Naive thymus-derived CD4-positive, alpha-beta T cell (primary cell): ENCODE measurements around the gene KIAA0040. TPM values are rescaled to one million over a fixed set of nuclear protein-coding genes. Genes with fewer than 3 reads are reported as not detected.
"Not testable (repeated sequence)": the region's sequence is repeated elsewhere in the genome, so short reads cannot be mapped to it uniquely, and the experiment has no call there.

Experiments used
- ATAC-seq: fragments of 150-1000 bp; cut with Tn5 transposase; 2 replicates; pipeline ENCODE4 v1.10.0; 2021; ENCODE audit warnings: mild to moderate bottlenecking, moderate library complexity
- CTCF ChIA-PET: fragments of 350-600 bp; sonication (Branson Sonifier 250); formaldehyde crosslinking; loops from one replicate; lab custom pipeline; 2021; ENCODE audit warnings: antibody characterized with exemption; lab: Charles Lee
- POLR2A ChIA-PET: fragments of 350-600 bp; sonication (Branson Sonifier 250); formaldehyde crosslinking; loops from one replicate; lab custom pipeline; 2021; ENCODE audit warnings: antibody characterized with exemption, inconsistent platforms; lab: Charles Lee
- DNase-seq, 9 donors: peaks; one replicate each; pipeline versions ENCODE4 v3.0.0 to v3.0.0-alpha.2; 2020 to 2022; ENCODE audit warnings: mixed read lengths in 1 of 9
- H3K27ac ChIP-seq: one replicate; pipeline ENCODE4 v1.7.0; 2013; ENCODE audit warnings: mild to moderate bottlenecking, low read depth, low read length, moderate library complexity
- H3K27me3 ChIP-seq, 2 donors: one replicate each; pipeline ENCODE4 v1.7.0; 2013; ENCODE audit warnings: low read length in 2 of 2, mild to moderate bottlenecking in 2 of 2, moderate library complexity in 2 of 2; ENCODE audit not compliant: control insufficient read depth in 2 of 2, insufficient read depth in 2 of 2
- H3K36me3 ChIP-seq, 3 experiments: 1 replicate in 2 of 3; 2 replicates in 1 of 3; pipeline ENCODE4 v1.7.0; 2013; ENCODE audit warnings: low read length in 3 of 3, mild to moderate bottlenecking in 3 of 3, moderate library complexity in 1 of 3; ENCODE audit not compliant: insufficient read depth in 3 of 3, control insufficient read depth in 2 of 3
- H3K4me1 ChIP-seq, 2 donors: one replicate each; pipeline ENCODE4 v1.7.0; 2013; ENCODE audit warnings: low read length in 2 of 2, mild to moderate bottlenecking in 2 of 2, moderate library complexity in 1 of 2; ENCODE audit not compliant: control insufficient read depth in 2 of 2, insufficient read depth in 2 of 2
- H3K4me3 ChIP-seq: 2 replicates; pipeline ENCODE4 v1.7.0; 2013; ENCODE audit warnings: mild to moderate bottlenecking, low read length
- H3K9me3 ChIP-seq, 3 experiments: 1 replicate in 2 of 3; 2 replicates in 1 of 3; pipeline ENCODE4 v1.7.0; 2013; ENCODE audit warnings: low read length in 3 of 3; ENCODE audit not compliant: control insufficient read depth in 2 of 3
- H3K27ac Mint-ChIP-seq, 9 donors: one replicate each; pipeline ENCODE4 v1.8.0; 2020 to 2022; ENCODE audit warnings: mixed read lengths in 9 of 9, mild to moderate bottlenecking in 8 of 9, moderate library complexity in 5 of 9, inconsistent platforms in 2 of 9
- H3K27me3 Mint-ChIP-seq, 5 donors: one replicate each; pipeline ENCODE4 v1.8.0; 2021 to 2022; ENCODE audit warnings: mixed read lengths in 5 of 5, mild to moderate bottlenecking in 1 of 5
- H3K36me3 Mint-ChIP-seq, 5 donors: one replicate each; pipeline ENCODE4 v1.8.0; 2020 to 2022; ENCODE audit warnings: mixed read lengths in 5 of 5, mild to moderate bottlenecking in 3 of 5, inconsistent platforms in 1 of 5
- H3K4me1 Mint-ChIP-seq, 7 donors: one replicate each; pipeline ENCODE4 v1.8.0; 2020 to 2022; ENCODE audit warnings: mixed read lengths in 7 of 7, mild to moderate bottlenecking in 3 of 7, inconsistent platforms in 1 of 7
- H3K4me3 Mint-ChIP-seq, 10 donors: one replicate each; pipeline ENCODE4 v1.8.0; 2020 to 2022; ENCODE audit warnings: mild to moderate bottlenecking in 10 of 10, mixed read lengths in 10 of 10, moderate library complexity in 6 of 10, inconsistent platforms in 2 of 10
- H3K9me3 Mint-ChIP-seq, 11 donors: one replicate each; pipeline ENCODE4 v1.8.0; 2020 to 2022; ENCODE audit warnings: mixed read lengths in 11 of 11, mild to moderate bottlenecking in 4 of 11, inconsistent platforms in 1 of 11, moderate library complexity in 1 of 11
- intact Hi-C, 2 donors: fragments of 100-400 bp; cut with micrococcal nuclease; formaldehyde crosslinking; loops; one replicate each; pipeline ENCODE4 v1.15.1; 2023
- polyA plus RNA-seq, 2 donors: library from polyadenylated mRNA; unstranded; fragments of 300-500 nt; fragmentation: Illumina TruSeq; gene quantifications; one replicate each; pipeline ENCODE4 v1.2.3, GENCODE V29; 2021
- total RNA-seq, 6 experiments: library from RNA in 5 of 6; stranded (reverse) in 5 of 6; gene quantifications; 1 replicate in 5 of 6; 2 replicates in 1 of 6; pipeline ENCODE4 v1.2.3 and lab custom pipeline; 2021 to 2026

The KIAA0040 gene
- total and polyA plus RNA-seq, 7 experiments from 2014 or later = 21.7 to 88.1 (median 30.2) TPM

DNA sequence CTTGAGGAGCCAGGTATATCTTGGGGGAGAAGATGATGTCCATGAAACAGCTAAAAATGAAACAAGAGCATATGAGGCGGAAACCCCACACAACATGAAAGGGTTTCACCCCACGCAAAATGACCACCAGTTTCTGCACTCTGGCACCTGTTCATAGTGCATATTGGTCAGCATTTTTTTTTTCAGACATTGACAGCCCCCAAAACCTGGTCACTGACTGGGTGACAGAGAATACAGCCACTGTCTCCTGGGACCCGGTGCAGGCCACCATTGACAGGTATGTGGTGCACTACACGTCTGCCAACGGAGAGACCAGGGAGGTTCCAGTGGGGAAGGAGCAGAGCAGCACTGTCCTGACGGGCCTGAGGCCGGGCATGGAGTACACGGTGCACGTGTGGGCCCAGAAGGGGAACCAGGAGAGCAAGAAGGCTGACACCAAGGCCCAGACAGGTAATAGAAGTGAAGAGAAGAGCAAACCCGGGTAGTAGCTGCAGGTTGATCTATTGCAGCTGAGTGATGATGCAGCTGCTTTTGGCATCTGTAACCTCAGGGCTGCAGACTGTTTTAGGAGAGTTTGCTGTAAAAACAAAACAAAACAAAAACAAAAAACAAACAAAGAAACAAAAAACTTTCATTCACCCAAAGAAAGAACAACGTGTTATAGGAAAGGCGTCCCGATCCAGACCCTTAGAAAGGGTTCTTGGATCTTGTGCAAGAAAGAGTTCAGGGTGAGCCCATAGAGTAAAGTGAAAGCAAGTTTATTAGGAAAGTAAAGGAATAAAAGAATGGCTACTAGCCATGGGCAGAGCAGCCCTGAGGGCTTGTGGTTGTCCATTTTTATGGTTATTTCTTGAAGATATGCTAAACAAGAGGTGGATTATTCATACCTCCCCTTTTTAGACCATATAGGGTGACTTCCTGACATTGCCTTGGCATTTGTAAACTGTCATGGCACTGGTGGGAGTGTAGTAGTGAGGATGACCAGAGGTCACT is 73.9 kb downstream of the KIAA0040 start:
- no peak overlapping the region for H3K4me3 Mint-ChIP-seq
- no peak overlapping the region for H3K4me3 ChIP-seq
- CTCF ChIA-PET = no interaction called here
- H3K27me3 Mint-ChIP-seq = peaks cover 0 to 10% (median 5%) of the 10 kb centered on the region in 5 donors
- H3K27ac Mint-ChIP-seq = no peak overlapping the region
- intact Hi-C loops = no loop called here
- POLR2A ChIA-PET = no interaction called here
- no peaks in the 10 kb centered on the region for H3K4me1 Mint-ChIP-seq
- H3K27me3 ChIP-seq = no peaks in the 10 kb centered on the region
- peaks cover 0 to 5% (median 4%) of the 10 kb centered on the region in 5 donors for H3K36me3 Mint-ChIP-seq
- DNase-seq = no peak
- H3K4me1 ChIP-seq = no peaks in the 10 kb centered on the region
- H3K27ac ChIP-seq = no peak overlapping the region
- peaks cover 0 to 11% (median 5%) of the 10 kb centered on the region in 11 donors for H3K9me3 Mint-ChIP-seq
- H3K9me3 ChIP-seq = peaks cover 0 to under 1% (median 0%) of the 10 kb centered on the region in 3 experiments
- no peaks in the 10 kb centered on the region for H3K36me3 ChIP-seq
- ATAC-seq = no peak

DNA sequence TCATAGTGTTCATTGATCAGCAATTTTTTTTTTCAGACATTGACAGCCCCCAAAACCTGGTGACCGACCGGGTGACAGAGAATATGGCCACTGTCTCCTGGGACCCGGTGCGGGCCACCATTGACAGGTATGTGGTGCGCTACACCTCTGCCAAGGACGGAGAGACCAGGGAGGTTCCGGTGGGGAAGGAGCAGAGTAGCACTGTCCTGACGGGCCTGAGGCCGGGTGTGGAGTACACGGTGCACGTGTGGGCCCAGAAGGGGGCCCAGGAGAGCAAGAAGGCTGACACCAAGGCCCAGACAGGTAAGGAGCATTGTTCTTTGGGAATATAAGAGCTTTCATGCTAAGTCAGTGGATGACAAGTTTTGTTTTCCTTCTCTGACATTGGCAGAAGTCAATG is 75.7 kb downstream of the KIAA0040 start:
- H3K27me3 ChIP-seq = no peaks in the 10 kb centered on the region

DNA sequence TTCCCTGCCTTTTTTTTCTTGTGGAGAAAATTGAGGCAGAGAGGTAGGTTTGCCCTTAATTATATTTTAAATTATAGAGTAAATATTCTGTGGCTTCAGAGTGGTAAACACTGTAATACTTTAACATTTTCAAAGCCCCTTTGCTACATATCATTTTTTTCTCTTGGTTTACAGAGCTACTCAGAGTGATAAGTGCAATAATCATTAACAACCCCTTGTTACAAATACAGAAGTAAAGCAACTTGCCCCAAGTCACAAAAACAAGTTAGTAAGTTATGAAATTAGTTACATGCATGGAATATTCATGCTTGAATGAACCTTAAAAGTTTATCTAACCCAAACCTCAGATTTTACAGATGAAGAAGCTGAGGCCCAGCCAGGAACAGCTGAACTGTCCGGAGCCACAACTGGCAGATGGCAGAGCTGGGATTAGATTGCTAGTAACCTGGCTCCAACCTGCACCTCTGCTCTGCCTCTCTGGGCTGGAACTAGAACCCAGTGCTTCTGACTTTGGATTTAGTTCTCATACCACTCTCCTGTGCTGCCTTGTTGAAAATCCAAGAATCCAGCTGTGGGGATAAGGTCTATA is 76.3 kb downstream of the KIAA0040 start:
- Histone ChIP-seq H3K4me1 (no peaks in the 10 kb centered on the region), H3K4me3 (no peak overlapping the region), H3K27me3 (no peaks in the 10 kb centered on the region), H3K27ac (no peak overlapping the region), H3K36me3 (no peaks in the 10 kb centered on the region), H3K9me3 (peaks cover 0 to 9% (median 0%) of the 10 kb centered on the region in 3 experiments)
- intact Hi-C loops = no loop called here
- ATAC-seq (no peak), DNase-seq (no peak)
- H3K36me3 Mint-ChIP-seq = peaks cover 0 to 15% (median 8%) of the 10 kb centered on the region in 5 donors
- H3K9me3 Mint-ChIP-seq = peaks cover 4 to 30% (median 16%) of the 10 kb centered on the region in 11 donors
- CTCF ChIA-PET = no interaction called here
- no peak overlapping the region for H3K27ac Mint-ChIP-seq
- POLR2A ChIA-PET = no interaction called here
- H3K4me1 Mint-ChIP-seq = peaks cover 0 to 3% (median 0%) of the 10 kb centered on the region in 7 donors
- no peak overlapping the region for H3K4me3 Mint-ChIP-seq
- H3K27me3 Mint-ChIP-seq = peaks cover 0 to 20% (median 12%) of the 10 kb centered on the region in 5 donors

More for the DNA sequence above, 75.7 kb downstream of the KIAA0040 start:
- intact Hi-C loops = no loop called here
- H3K4me3 Mint-ChIP-seq = no peak overlapping the region
- no peak for DNase-seq
- peaks cover 0 to 18% (median 10%) of the 10 kb centered on the region in 5 donors for H3K27me3 Mint-ChIP-seq
- H3K4me3 ChIP-seq = no peak overlapping the region
- H3K36me3 Mint-ChIP-seq = peaks cover 0 to 15% (median 8%) of the 10 kb centered on the region in 5 donors
- no peak overlapping the region for H3K27ac Mint-ChIP-seq
- H3K4me1 Mint-ChIP-seq = peaks cover 0 to 3% (median 0%) of the 10 kb centered on the region in 7 donors
- POLR2A ChIA-PET = no interaction called here
- no peak overlapping the region for H3K27ac ChIP-seq
- H3K9me3 ChIP-seq = peaks cover 0 to 9% (median 0%) of the 10 kb centered on the region in 3 experiments
- no peaks in the 10 kb centered on the region for H3K36me3 ChIP-seq
- no peaks in the 10 kb centered on the region for H3K4me1 ChIP-seq
- H3K9me3 Mint-ChIP-seq = peaks cover 4 to 26% (median 16%) of the 10 kb centered on the region in 11 donors
- ATAC-seq = no peak
- CTCF ChIA-PET = no interaction called here

DNA sequence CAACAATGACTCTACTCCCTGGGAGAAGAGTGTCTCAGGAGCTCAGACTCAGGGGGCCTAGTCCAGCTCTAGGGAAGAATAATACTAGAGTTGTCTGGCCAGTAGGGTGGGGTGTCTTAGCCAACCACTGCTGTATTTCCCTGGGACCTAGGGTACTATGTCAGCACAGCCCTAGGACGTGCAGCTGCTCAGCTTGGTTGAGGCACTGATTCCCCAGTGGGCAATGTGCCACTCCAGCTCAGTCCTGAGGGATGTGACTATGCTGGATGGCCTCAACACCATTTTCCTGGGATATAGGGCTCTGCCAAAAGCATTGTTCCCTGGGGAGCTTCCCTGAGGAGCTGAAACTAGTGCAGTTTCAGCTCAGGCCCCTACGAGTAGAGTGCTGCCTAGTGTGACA is 77.6 kb downstream of the KIAA0040 start:
- Mint-ChIP-seq H3K4me1 (peaks cover 0 to 3% (median 0%) of the 10 kb centered on the region in 7 donors), H3K27ac (no peak overlapping the region), H3K27me3 (peaks cover 0 to 20% (median 12%) of the 10 kb centered on the region in 5 donors), H3K9me3 (peaks cover 4 to 30% (median 16%) of the 10 kb centered on the region in 11 donors), H3K4me3 (no peak overlapping the region), H3K36me3 (peaks cover 0 to 15% (median 8%) of the 10 kb centered on the region in 5 donors)
- no peaks in the 10 kb centered on the region for H3K4me1 ChIP-seq
- H3K4me3 ChIP-seq = no peak overlapping the region
- ATAC-seq (no peak), DNase-seq (no peak)
- CTCF ChIA-PET = interaction anchor here (0.6 to 1.2 kb wide), 2 partner anchors 10 to 84 kb away, joined by 3 read pairs; no protein-coding TSS in a partner anchor
- no peaks in the 10 kb centered on the region for H3K27me3 ChIP-seq
- peaks cover 0 to 9% (median 0%) of the 10 kb centered on the region in 3 experiments for H3K9me3 ChIP-seq
- H3K36me3 ChIP-seq = no peaks in the 10 kb centered on the region
- intact Hi-C loops = no loop called here
- H3K27ac ChIP-seq = no peak overlapping the region
- POLR2A ChIA-PET = interaction anchor here (0.6 kb wide), 1 partner anchor 908 kb away, joined by 3 read pairs; no protein-coding TSS in a partner anchor

DNA sequence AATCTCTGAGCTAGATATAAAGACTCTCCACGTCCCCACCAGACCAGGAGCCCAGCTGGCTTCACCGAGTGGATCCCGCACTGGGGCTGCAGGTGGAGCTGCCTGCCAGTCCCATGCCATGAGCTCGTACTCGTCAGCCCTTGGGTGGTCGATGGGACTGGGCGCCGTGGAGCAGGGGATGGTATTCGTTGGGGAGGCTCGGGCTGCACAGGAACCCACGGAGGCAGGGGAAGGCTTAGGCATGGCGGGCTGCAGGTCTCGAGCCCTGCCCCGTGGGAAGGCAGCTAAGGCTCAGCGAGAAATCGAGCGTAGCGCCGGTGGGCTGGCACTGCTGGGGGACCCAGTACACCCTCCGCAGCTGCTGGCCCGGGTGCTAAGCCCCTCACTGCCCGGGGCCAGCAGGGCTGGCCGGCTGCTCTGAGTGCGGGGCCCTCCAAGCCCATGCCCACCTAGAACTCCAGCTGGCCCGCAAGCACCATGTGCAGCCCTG is 84.2 kb downstream of the KIAA0040 start:
- H3K27ac Mint-ChIP-seq = not testable (repeated sequence)
- CTCF ChIA-PET = interaction anchor here (1.1 kb wide), 1 partner anchor 44 kb away, joined by 3 read pairs; no protein-coding TSS in a partner anchor

More for the DNA sequence above, 84.2 kb downstream of the KIAA0040 start:
- H3K36me3 Mint-ChIP-seq, intact Hi-C loops, H3K9me3 ChIP-seq, DNase-seq, H3K36me3 ChIP-seq, ATAC-seq, H3K4me3 ChIP-seq, H3K4me1 ChIP-seq, H3K4me1 Mint-ChIP-seq, H3K27me3 ChIP-seq, H3K27ac ChIP-seq, H3K4me3 Mint-ChIP-seq: not testable (repeated sequence)
- peaks cover 0 to 12% (median 4%) of the 10 kb centered on the region in 5 donors for H3K27me3 Mint-ChIP-seq
- POLR2A ChIA-PET = interaction anchor here (0.6 kb wide), 1 partner anchor 78 kb away, joined by 3 read pairs; no protein-coding TSS in a partner anchor
- peaks cover under 1 to 25% (median 9%) of the 10 kb centered on the region in 11 donors for H3K9me3 Mint-ChIP-seq
